ENCODE measurements around the gene ABHD12.

DNA sequence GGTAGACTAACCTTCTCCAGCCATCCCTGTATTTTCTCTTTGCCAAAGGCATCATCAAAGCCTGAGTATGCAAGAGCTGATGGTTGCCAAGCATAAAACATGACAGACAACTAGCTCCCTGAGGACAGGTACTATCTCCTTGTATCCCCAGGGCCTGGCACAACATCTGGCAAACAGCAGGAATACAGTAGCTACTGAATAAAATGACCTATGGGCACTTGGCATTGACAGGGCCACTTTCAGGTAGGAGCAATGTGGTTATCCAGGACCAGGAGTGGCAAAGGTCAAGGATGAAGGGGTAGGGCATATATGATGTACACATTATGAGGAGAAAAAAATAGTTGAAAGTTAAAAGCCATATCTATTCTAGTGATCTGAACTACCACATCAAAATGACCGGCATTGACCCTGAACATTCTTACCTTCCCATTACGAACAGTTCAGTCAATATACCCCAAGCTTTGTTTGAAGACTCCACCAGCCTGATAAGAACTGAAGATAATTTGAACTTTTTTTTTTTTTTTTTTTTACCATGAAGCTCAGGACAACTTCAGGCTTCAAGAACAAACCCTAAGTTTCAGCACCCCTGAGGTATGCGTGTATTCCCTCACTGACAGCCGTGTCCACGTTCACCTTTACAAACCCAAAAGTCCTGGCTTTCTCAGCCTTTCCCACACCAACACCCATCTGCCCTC lies 12.3 kb downstream of the ABHD12 start:
- TF ChIP-seq, protein P1, sequence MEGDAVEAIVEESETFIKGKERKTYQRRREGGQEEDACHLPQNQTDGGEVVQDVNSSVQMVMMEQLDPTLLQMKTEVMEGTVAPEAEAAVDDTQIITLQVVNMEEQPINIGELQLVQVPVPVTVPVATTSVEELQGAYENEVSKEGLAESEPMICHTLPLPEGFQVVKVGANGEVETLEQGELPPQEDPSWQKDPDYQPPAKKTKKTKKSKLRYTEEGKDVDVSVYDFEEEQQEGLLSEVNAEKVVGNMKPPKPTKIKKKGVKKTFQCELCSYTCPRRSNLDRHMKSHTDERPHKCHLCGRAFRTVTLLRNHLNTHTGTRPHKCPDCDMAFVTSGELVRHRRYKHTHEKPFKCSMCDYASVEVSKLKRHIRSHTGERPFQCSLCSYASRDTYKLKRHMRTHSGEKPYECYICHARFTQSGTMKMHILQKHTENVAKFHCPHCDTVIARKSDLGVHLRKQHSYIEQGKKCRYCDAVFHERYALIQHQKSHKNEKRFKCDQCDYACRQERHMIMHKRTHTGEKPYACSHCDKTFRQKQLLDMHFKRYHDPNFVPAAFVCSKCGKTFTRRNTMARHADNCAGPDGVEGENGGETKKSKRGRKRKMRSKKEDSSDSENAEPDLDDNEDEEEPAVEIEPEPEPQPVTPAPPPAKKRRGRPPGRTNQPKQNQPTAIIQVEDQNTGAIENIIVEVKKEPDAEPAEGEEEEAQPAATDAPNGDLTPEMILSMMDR (conservative IDR thresholded peaks at IDR 0.05), result no peak
- TF ChIP-seq EZH2 (IDR thresholded peaks at IDR 0.05; ENCODE audit: low read depth), result no peak

Data from PC-9 (cell line).